IMR-90 (cell line): ENCODE data around the gene SPAG9. TPM values are rescaled to one million over a fixed set of nuclear protein-coding genes. Genes with fewer than 3 reads are reported as not detected.
A peak's percentile ranks its signal among the peaks of the same experiment; 100 is the strongest.

Experiments used
- ATAC-seq: fragments of 200-7000 bp; cut with Tn5 transposase; 2 replicates; pipeline ENCODE4 v1.9.1; 2020; ENCODE audit warnings: low read depth, mild to moderate bottlenecking, moderate library complexity
- BruUV-seq: library from RNA; stranded (reverse); fragments of 400-500 nt; replicated peaks from 2 replicates; lab custom pipeline; 2021; lab: Mats Ljungman, UMichigan
- CTCF ChIA-PET: fragments of 300-600 bp; formaldehyde crosslinking; extraction: SDS; loops from one replicate; lab custom pipeline; 2021; ENCODE audit warnings: antibody characterized with exemption; lab: Yijun Ruan, JAX
- POLR2A ChIA-PET: fragments of 300-600 bp; sonication (Branson Sonifier 250); formaldehyde crosslinking; loops from one replicate; lab custom pipeline; 2022; ENCODE audit warnings: antibody characterized with exemption; ENCODE audit not compliant: unreplicated experiment; lab: Charles Lee
- DNase-seq: peaks from one replicate; pipeline ENCODE4 v3.0.0; 2013
- H2AFZ ChIP-seq: replicated peaks from 2 replicates; pipeline ENCODE3; 2013; ENCODE audit warnings: low read length, mild to moderate bottlenecking; ENCODE audit not compliant: poor library complexity
- H2AK5ac ChIP-seq: 2 replicates; pipeline ENCODE4 v1.6.1; 2013; ENCODE audit warnings: low read depth, low read length, inconsistent platforms
- H2AK9ac ChIP-seq: replicated peaks from 2 replicates; pipeline ENCODE3; 2013; ENCODE audit warnings: mild to moderate bottlenecking, low read depth, low read length, moderate library complexity; ENCODE audit not compliant: poor library complexity
- H2BK120ac ChIP-seq: 2 replicates; pipeline ENCODE4 v1.6.1; 2013; ENCODE audit warnings: low read depth, low read length, inconsistent platforms
- H2BK15ac ChIP-seq: 3 replicates; pipeline ENCODE4 v1.6.1; 2013; ENCODE audit warnings: low read depth, low read length, inconsistent platforms
- H2BK20ac ChIP-seq: 2 replicates; pipeline ENCODE4 v1.6.1; 2013; ENCODE audit warnings: low read depth, mild to moderate bottlenecking, inconsistent platforms, low read length, moderate library complexity
- H2BK5ac ChIP-seq: 2 replicates; pipeline ENCODE4 v1.6.1; 2013; ENCODE audit warnings: mild to moderate bottlenecking, low read depth, low read length, inconsistent platforms; ENCODE audit not compliant: poor library complexity, severe bottlenecking
- H3K14ac ChIP-seq: replicated peaks from 2 replicates; pipeline ENCODE4 v1.6.1; 2013; ENCODE audit warnings: low read depth, low read length, inconsistent platforms
- H3K18ac ChIP-seq: 2 replicates; pipeline ENCODE4 v1.6.1; 2013; ENCODE audit warnings: low read depth, low read length, control low read depth
- H3K23ac ChIP-seq: 2 replicates; pipeline ENCODE4 v1.6.1; 2013; ENCODE audit warnings: low read depth, low read length, inconsistent platforms
- H3K27ac ChIP-seq: 2 replicates; pipeline ENCODE4 v1.5.1; 2013; ENCODE audit warnings: mild to moderate bottlenecking, control low read depth, low read length; ENCODE audit not compliant: insufficient read depth
- H3K27me3 ChIP-seq: 2 replicates; pipeline ENCODE4 v1.6.1; 2013; ENCODE audit warnings: low read length; ENCODE audit not compliant: control insufficient read depth, insufficient read depth
- H3K36me3 ChIP-seq: 2 replicates; pipeline ENCODE4 v1.6.1; 2013; ENCODE audit warnings: low read length, mixed read lengths; ENCODE audit not compliant: control insufficient read depth, insufficient read depth
- H3K4ac ChIP-seq: 2 replicates; pipeline ENCODE4 v1.6.1; 2013; ENCODE audit warnings: low read depth, low read length, inconsistent platforms
- H3K4me1 ChIP-seq: 2 replicates; pipeline ENCODE4 v1.6.1; 2013; ENCODE audit warnings: low read length, mixed read lengths; ENCODE audit not compliant: control insufficient read depth, insufficient read depth
- H3K4me2 ChIP-seq: 2 replicates; pipeline ENCODE4 v1.6.1; 2013; ENCODE audit warnings: low read depth, mild to moderate bottlenecking, control low read depth, low read length, moderate library complexity
- H3K4me3 ChIP-seq: 2 replicates; pipeline ENCODE4 v1.5.1; 2013; ENCODE audit warnings: low read depth, mild to moderate bottlenecking, control low read depth, low read length, moderate library complexity; ENCODE audit not compliant: insufficient read depth
- H3K56ac ChIP-seq: 2 replicates; pipeline ENCODE4 v1.6.1; 2013; ENCODE audit warnings: low read length, inconsistent platforms; ENCODE audit not compliant: insufficient read depth; ENCODE audit errors: extremely low read depth
- H3K79me1 ChIP-seq, 2 experiments: 2 replicates each; pipeline ENCODE4 v1.6.1; 2013; ENCODE audit warnings: low read length in 2 of 2, inconsistent platforms in 1 of 2, low read depth in 1 of 2
- H3K9ac ChIP-seq: 2 replicates; pipeline ENCODE4 v1.6.1; 2013; ENCODE audit warnings: low read depth, low read length, control low read depth
- H3K9me1 ChIP-seq: 2 replicates; pipeline ENCODE4 v1.6.1; 2013; ENCODE audit warnings: low read length, inconsistent platforms; ENCODE audit not compliant: insufficient read depth
- H3K9me3 ChIP-seq: 2 replicates; pipeline ENCODE4 v1.6.1; 2013; ENCODE audit warnings: low read length; ENCODE audit not compliant: control insufficient read depth, insufficient read depth
- H4K20me1 ChIP-seq: 2 replicates; pipeline ENCODE4 v1.6.1; 2013; ENCODE audit warnings: low read length, inconsistent platforms; ENCODE audit not compliant: insufficient read depth
- H4K5ac ChIP-seq: 2 replicates; pipeline ENCODE4 v1.6.1; 2013; ENCODE audit warnings: mild to moderate bottlenecking, low read depth, low read length, control low read depth
- H4K8ac ChIP-seq, 2 experiments: 2 replicates each; pipeline ENCODE4 v1.6.1; 2013; ENCODE audit warnings: low read depth in 2 of 2, low read length in 2 of 2, control low read depth in 1 of 2, inconsistent platforms in 1 of 2
- H4K91ac ChIP-seq: 2 replicates; pipeline ENCODE4 v1.6.1; 2013; ENCODE audit warnings: low read depth, low read length, inconsistent platforms; ENCODE audit not compliant: insufficient read depth
- MAZ ChIP-seq: IDR thresholded peaks from 2 replicates; pipeline ENCODE4 v1.6.1; 2012; ENCODE audit warnings: low read depth, mild to moderate bottlenecking, low read length, improper control_type of control experiment, moderate library complexity, borderline replicate concordance
- NFE2L2 ChIP-seq: fragments of 150-350 bp; IDR thresholded peaks from 2 replicates; pipeline ENCODE4 v1.6.1; 2016; ENCODE audit warnings: low read depth, mild to moderate bottlenecking, low read length
- SMC3 ChIP-seq: fragments of 150-350 bp; IDR thresholded peaks from 2 replicates; pipeline ENCODE4 v1.6.1; 2016; ENCODE audit warnings: low read depth, mild to moderate bottlenecking, antibody characterized with exemption, low read length, moderate library complexity
- WGBS, 2 experiments: methylation state at CpG; one replicate each; pipeline versions ENCODE4 v1.1.5 to v1.1.7; 2013; ENCODE audit warnings: missing lambda C conversion rate in 2 of 2; ENCODE audit not compliant: insufficient read length in 1 of 2; ENCODE audit errors: extremely low coverage in 2 of 2; 5-methylcytosine and 5-hydroxymethylcytosine counted together
- dilution Hi-C: fragments of 300-500 bp; cut with HindIII; formaldehyde crosslinking; loops from one replicate; pipeline ENCODE4 v1.14.3; 2018; ENCODE audit warnings: low sequenced_read_pairs; ENCODE audit not compliant: unreplicated experiment
- in situ Hi-C: fragments of 300-500 bp; cut with MboI; formaldehyde crosslinking; loops from 3 replicates; pipeline ENCODE4 v1.14.3; 2019; ENCODE audit warnings: low sequenced_read_pairs, inconsistent platforms, mixed read lengths
- intact Hi-C: fragments of 100-400 bp; cut with micrococcal nuclease; formaldehyde crosslinking; loops from 2 replicates; pipeline ENCODE4 v1.10.0; 2022
- polyA plus RNA-seq, 3 experiments: library from polyadenylated mRNA; depleted of rRNA; stranded (reverse); fragments of >200 nt; gene quantifications; 2 replicates each; pipeline ENCODE4 v1.2.3, GENCODE V29; 2012; ENCODE audit warnings: low replicate concordance in 1 of 3
- total RNA-seq: library from RNA; depleted of rRNA; stranded (reverse); fragments of >200 nt; gene quantifications from 2 replicates; pipeline ENCODE4 v1.2.3, GENCODE V29; 2012

Gene SPAG9
- total and polyA plus RNA-seq, 2 of the 4 experiments (the other 2 are of a cell fraction) = 26.7 to 75.5 TPM

GRCh38 chr17:50993544-50993943, 127.1 kb downstream of the SPAG9 start:
- Histone ChIP-seq H3K4me2 (no peak overlapping the region), H4K20me1 (no peaks in the 10 kb centered on the region), H3K4ac (no peak overlapping the region), H3K23ac (no peak overlapping the region), H2BK120ac (no peak overlapping the region), H3K9me1 (no peaks in the 10 kb centered on the region), H2AFZ (no peak overlapping the region), H3K36me3 (peaks cover 43% of the 10 kb centered on the region), H4K8ac (no peak overlapping the region), H3K27ac (no peak overlapping the region), H3K4me1 (no peaks in the 10 kb centered on the region), H4K5ac (no peak overlapping the region), H4K91ac (no peak overlapping the region), H3K56ac (peak overlapping the region; percentile 3; the same call in 1 of the 2 replicates), H2BK15ac (no peak overlapping the region), H3K9ac (no peak overlapping the region), H2BK20ac (no peak overlapping the region), H3K27me3 (no peaks in the 10 kb centered on the region), H3K14ac (no peak overlapping the region), H2BK5ac (no peak overlapping the region), H3K4me3 (no peak overlapping the region), H3K18ac (no peak overlapping the region), H3K79me1 (no peaks in the 10 kb centered on the region; a peak in 2 of 4 replicates), H2AK9ac (peak overlapping the region; percentile 65), H3K9me3 (no peaks in the 10 kb centered on the region), H2AK5ac (no peak overlapping the region)
- in situ Hi-C loops = no loop called here
- TF ChIP-seq MAZ = no peak
- TF ChIP-seq NFE2L2 = no peak
- TF ChIP-seq SMC3 = no peak
- CTCF ChIA-PET = no interaction called here
- no peak for ATAC-seq
- intact Hi-C loops = no loop called here
- POLR2A ChIA-PET = no interaction called here
- dilution Hi-C loops = no loop called here
- DNase-seq = no peak
- BruUV-seq = no TSS peak
- no CpG with 5 or more reads among the region's 2 CpGs for WGBS, 2 experiments
